Measurements from ENCODE around the gene SLC22A3. TPM values are rescaled to one million over a fixed set of nuclear protein-coding genes. Genes with fewer than 3 reads are reported as not detected.

Gene SLC22A3
- total RNA-seq, 2 experiments from 2014 or later = not detected

GRCh38 chr6:160331204-160331603, 17.0 kb upstream of the SLC22A3 start:
- H2AFZ ChIP-seq (ENCODE audit: low read length) = no peak overlapping the region
- ChIA-PET CTCF (ENCODE audit: unreplicated experiment) (no interaction called here), POLR2A (no interaction called here)
- no peaks in the 10 kb centered on the region for H3K9me3 ChIP-seq (ENCODE audit: low read length)
- H3K36me3 ChIP-seq (ENCODE audit: insufficient read depth, low read length) = no peaks in the 10 kb centered on the region
- no peaks in the 10 kb centered on the region for H3K9me2 ChIP-seq (ENCODE audit: insufficient read depth, low read length)
- H4K20me1 ChIP-seq (ENCODE audit: insufficient read depth, low read length) = no peaks in the 10 kb centered on the region
- no peaks in the 10 kb centered on the region for H3K79me2 ChIP-seq (ENCODE audit: insufficient read depth, low read depth, low read length)
- no TSS peak for BruUV-seq (replicated peaks)
- TF ChIP-seq EZH2phosphoT487 (IDR thresholded peaks at IDR 0.05; ENCODE audit: borderline replicate concordance, low read depth, low read length) = no peak
- H3K4me2 ChIP-seq (ENCODE audit: low read length) = no peak overlapping the region
- intact Hi-C loops (cut with micrococcal nuclease; ENCODE audit: unreplicated experiment) = no loop called here
- H3K4me3 ChIP-seq (ENCODE audit: low read depth, low read length, poor library complexity, severe bottlenecking) = no peak overlapping the region
- H3K4me1 ChIP-seq (ENCODE audit: insufficient read depth, low read length, poor library complexity, severe bottlenecking) = no peaks in the 10 kb centered on the region
- H3K27ac ChIP-seq (ENCODE audit: low read depth, low read length, poor library complexity, severe bottlenecking) = no peak overlapping the region
- no peak for DNase-seq (ENCODE audit: low spot score)

- Histone ChIP-seq H2AFZ (ENCODE audit: low read length) (no peak overlapping the region), H3K79me2 (ENCODE audit: insufficient read depth, low read depth, low read length) (no peaks in the 10 kb centered on the region), H3K36me3 (ENCODE audit: insufficient read depth, low read length) (no peaks in the 10 kb centered on the region), H3K9me2 (ENCODE audit: insufficient read depth, low read length) (no peaks in the 10 kb centered on the region), H3K27ac (ENCODE audit: low read depth, low read length, poor library complexity, severe bottlenecking) (no peak overlapping the region), H3K4me1 (ENCODE audit: insufficient read depth, low read length, poor library complexity, severe bottlenecking) (no peaks in the 10 kb centered on the region), H3K9me3 (ENCODE audit: low read length) (no peaks in the 10 kb centered on the region), H4K20me1 (ENCODE audit: insufficient read depth, low read length) (no peaks in the 10 kb centered on the region), H3K4me2 (ENCODE audit: low read length) (no peak overlapping the region), H3K4me3 (ENCODE audit: low read depth, low read length, poor library complexity, severe bottlenecking) (no peak overlapping the region)
- intact Hi-C loops (cut with micrococcal nuclease; ENCODE audit: unreplicated experiment) = no loop called here
- CTCF ChIA-PET (ENCODE audit: unreplicated experiment) = no interaction called here
- BruUV-seq (replicated peaks) = no TSS peak
- TF ChIP-seq CTCF (conservative IDR thresholded peaks at IDR 0.05; ENCODE audit: low read length) (no peak), EZH2phosphoT487 (IDR thresholded peaks at IDR 0.05; ENCODE audit: borderline replicate concordance, low read depth, low read length) (no peak)
- POLR2A ChIA-PET = no interaction called here
- DNase-seq (ENCODE audit: low spot score) = no peak
These were observed 16.4 kb upstream of the SLC22A3 start for GRCh38 chr6:160331753-160332152.

- intact Hi-C loops (cut with micrococcal nuclease; ENCODE audit: unreplicated experiment) = no loop called here
- Histone ChIP-seq H3K27ac (ENCODE audit: low read depth, low read length, poor library complexity, severe bottlenecking) (no peak overlapping the region), H3K4me2 (ENCODE audit: low read length) (no peak overlapping the region), H3K9me2 (ENCODE audit: insufficient read depth, low read length) (no peaks in the 10 kb centered on the region), H3K9me3 (ENCODE audit: low read length) (no peaks in the 10 kb centered on the region), H3K4me1 (ENCODE audit: insufficient read depth, low read length, poor library complexity, severe bottlenecking) (no peaks in the 10 kb centered on the region), H3K79me2 (ENCODE audit: insufficient read depth, low read depth, low read length) (no peaks in the 10 kb centered on the region), H3K4me3 (ENCODE audit: low read depth, low read length, poor library complexity, severe bottlenecking) (no peak overlapping the region), H3K36me3 (ENCODE audit: insufficient read depth, low read length) (no peaks in the 10 kb centered on the region), H2AFZ (ENCODE audit: low read length) (no peak overlapping the region), H4K20me1 (ENCODE audit: insufficient read depth, low read length) (no peaks in the 10 kb centered on the region)
- no peak for DNase-seq (ENCODE audit: low spot score)
- BruUV-seq (replicated peaks) = no TSS peak
- CTCF ChIA-PET (ENCODE audit: unreplicated experiment) = no interaction called here
- POLR2A ChIA-PET = no interaction called here
- TF ChIP-seq CTCF (conservative IDR thresholded peaks at IDR 0.05; ENCODE audit: low read length) (no peak), EZH2phosphoT487 (IDR thresholded peaks at IDR 0.05; ENCODE audit: borderline replicate concordance, low read depth, low read length) (no peak)
These were observed 15.1 kb upstream of the SLC22A3 start for GRCh38 chr6:160333101-160333500.

Data from OCI-LY7 (cell line).